GM19463 (cell line): ENCODE data around the gene LGALS12.

Experiments
- ATAC-seq: cut with Tn5 transposase; IDR thresholded peaks from one replicate; pipeline ENCODE4 v1.9.1; 2021; ENCODE audit warnings: mild to moderate bottlenecking, moderate library complexity; ENCODE audit not compliant: unreplicated experiment

Gene LGALS12

DNA sequence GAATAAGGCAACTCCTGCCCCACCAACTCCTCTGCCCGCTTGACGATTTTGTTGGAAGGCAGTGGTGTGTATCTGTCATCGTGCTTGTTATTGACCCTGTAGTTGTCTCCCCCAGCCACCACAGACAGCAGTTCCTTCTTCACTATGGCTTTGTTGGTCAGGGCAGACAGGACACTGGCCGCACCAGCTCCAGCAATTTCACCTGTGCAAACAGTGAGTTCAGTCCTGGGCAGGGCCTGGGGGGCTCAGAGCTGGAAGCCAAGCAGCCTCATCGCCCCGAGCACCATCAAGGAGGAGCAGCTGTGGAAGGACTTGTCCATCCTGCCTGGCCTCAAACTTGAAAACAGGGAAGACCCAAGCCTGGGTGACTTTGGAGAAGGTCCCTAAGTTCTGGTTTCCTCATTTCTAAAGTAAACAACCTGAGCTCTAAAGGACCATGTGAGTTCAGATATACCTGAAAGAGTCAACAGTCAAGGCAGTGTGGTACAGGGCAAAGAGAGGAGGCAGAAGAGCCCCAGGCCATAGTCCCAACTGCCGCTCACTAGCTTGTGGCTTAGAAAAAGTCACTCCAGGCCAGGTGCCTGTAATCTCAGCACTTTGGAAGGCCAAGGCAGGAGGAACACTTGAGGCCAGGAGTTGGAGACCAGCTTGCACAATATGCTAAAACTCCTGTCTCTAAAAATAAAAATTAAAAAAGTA lies 52.7 kb downstream of the LGALS12 start:
- no peak for ATAC-seq

DNA sequence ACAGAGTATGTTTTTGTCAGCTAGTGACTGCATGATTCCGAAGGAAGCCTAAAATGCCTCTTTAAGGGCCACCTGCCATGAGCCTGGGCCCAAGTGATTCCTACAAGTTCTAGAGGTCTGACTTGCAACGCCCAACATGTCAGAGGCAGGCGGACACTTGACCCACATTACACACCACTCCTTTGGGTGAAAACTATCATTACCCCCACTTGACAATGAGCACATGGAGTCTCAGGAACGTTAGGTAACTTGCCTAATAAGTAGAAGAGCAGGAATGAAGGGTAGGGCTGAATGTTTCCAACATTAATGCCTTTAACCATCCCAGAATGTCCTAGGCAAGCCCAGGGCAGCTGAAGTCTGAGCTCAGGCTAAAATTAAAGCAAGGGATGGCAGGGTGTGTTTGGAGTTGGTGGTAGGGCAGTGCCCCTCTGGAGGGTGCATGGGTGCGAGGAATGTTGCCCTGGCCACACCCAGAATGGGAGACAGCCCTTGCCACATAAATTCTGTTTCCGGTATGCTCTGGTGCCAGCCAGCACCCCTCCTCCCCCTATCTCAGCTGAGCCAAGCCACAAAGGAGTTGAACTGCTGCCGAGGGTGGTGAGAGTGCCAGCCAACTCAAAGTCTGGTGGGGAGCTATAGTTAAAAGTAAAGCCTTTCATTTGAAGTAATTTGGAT lies 54.8 kb downstream of the LGALS12 start:
- no peak for ATAC-seq

DNA sequence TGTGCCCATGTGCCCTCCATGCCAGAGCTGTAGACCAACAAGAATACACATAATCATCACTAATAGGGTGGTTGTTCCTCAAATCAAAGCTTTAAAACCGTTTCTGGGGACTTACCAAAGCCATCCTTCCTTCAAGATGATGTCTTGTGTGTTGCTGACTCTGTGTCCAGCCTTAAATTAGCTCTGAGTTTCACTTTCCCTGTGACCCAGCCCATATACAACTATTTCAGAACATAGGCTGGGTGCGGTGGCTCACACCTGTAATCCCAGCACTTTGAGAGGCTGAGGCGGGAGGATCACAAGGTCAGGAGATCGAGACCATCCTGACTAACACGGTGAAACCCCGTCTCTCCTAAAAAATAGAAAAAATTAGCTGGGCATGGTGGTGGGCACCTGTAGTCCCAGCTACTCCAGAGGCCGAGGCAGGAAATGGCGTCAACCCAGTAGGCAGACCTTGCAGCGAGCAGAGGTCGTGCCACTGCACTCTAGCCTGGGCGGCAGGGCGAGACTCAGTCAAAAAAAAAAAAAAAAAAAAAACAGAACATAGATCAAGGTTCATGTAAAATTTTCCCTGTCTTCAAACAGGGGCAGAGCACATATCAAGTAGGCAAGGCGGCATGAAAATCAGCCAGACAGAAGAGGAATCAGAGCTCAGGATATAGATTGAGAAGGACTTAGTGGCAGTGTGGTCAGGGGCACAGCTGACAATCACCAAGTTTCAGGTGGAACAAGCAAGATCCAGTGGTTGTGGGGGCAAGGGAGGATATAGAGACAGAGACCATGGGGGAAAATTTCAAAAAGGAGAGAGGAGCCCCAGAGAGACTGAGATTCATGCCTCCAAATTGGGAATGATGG lies 57.5 kb downstream of the LGALS12 start, which contains the start of gene PLAAT2:
Gene PLAAT2, minus strand, starts transcription at position 179 of the 855 bp plus-strand sequence. Its CDS starts 55 bp downstream, at position 124.
- ATAC-seq: no peak

DNA sequence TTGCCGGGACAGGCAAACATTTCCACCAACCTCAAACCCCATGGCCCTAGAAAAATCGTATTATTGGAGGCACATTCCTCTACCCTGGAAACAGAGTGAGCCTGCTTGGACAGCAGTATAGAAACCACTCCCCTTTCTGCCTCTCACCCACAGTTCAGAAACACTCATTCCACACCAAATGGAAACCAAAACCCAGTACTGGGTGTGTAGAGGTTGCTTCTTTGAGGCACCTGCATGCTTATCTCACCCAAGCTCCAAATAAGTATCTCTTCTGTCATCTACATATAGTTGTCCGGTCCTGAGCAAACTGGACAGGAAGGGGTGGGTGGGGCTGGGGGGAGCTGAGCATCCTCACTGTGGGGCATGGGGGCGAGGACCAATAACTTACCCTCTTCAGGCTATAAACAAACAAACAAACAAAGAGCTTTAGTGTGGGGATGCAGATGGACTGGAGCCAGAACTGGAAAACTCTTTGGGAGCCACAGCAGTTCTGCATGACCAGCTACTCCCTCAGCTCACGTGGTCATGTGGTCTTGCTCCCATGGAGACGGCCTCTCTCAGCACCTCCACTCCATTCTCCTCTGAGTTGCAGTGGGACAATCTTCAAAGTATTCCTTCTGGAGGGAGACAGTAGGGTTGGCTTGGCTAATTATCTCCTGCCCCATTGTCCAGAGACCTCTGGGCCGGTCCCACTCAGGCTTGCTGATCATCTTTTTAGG lies 58.3 kb downstream of the LGALS12 start:
- peak; percentile 66 for ATAC-seq

DNA sequence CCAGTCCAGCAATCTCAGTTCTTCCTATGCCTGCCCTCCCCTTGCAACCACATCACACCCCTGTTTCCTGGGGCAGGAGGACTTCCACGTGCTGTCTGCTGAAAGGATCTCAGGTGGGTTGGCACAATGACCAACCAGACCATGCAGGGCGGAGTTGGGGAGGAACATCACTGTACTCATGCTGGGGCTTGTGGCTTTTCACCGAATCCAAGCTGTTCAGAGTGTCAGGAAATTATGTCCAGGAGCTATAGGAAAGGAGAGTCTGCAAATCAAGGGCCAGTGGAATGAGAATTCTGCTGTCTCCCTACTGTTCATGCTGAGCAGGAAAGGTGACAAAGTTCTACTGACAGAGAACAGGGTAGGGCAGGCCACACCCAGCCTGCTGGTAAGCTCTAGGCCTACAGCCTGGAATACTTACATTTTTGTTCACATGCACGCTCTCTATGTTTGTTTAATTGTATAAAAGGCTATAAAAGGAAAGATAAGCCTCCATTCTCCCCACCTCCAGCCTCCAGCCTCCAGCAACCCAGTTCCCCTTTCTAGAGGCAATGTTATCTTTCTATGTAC lies 59.0 kb downstream of the LGALS12 start:
- no peak for ATAC-seq
